Neural cell (in vitro differentiated cells): Measurements from ENCODE around the gene CAMKMT.

ENCODE experiments used
- EZH2 ChIP-seq: fragments of 200-600, 300-800 bp; shearing (Covaris generic), sonication (generic); IDR thresholded peaks from 2 replicates; pipeline ENCODE4 v1.6.1; 2014; ENCODE audit warnings: antibody characterized with exemption, low read length, borderline replicate concordance, mild to moderate bottlenecking; ENCODE audit not compliant: insufficient read depth, poor library complexity, severe bottlenecking
- POLR2AphosphoS5 ChIP-seq: IDR thresholded peaks from 2 replicates; pipeline ENCODE4 v1.6.1; 2012
- SMC3 ChIP-seq: fragments of 450-650 bp; conservative IDR thresholded peaks from 2 replicates; pipeline ENCODE4 v1.6.1; 2014; ENCODE audit warnings: antibody characterized with exemption, mild to moderate bottlenecking, moderate library complexity; ENCODE audit not compliant: poor library complexity
- TF ChIP-seq, protein P1 (sequence below): fragments of 450-650 bp; IDR thresholded peaks from 2 replicates; pipeline ENCODE4 v1.5.1; 2014; ENCODE audit warnings: antibody characterized with exemption, mild to moderate bottlenecking, moderate library complexity; ENCODE audit not compliant: poor library complexity, severe bottlenecking

DNA sequence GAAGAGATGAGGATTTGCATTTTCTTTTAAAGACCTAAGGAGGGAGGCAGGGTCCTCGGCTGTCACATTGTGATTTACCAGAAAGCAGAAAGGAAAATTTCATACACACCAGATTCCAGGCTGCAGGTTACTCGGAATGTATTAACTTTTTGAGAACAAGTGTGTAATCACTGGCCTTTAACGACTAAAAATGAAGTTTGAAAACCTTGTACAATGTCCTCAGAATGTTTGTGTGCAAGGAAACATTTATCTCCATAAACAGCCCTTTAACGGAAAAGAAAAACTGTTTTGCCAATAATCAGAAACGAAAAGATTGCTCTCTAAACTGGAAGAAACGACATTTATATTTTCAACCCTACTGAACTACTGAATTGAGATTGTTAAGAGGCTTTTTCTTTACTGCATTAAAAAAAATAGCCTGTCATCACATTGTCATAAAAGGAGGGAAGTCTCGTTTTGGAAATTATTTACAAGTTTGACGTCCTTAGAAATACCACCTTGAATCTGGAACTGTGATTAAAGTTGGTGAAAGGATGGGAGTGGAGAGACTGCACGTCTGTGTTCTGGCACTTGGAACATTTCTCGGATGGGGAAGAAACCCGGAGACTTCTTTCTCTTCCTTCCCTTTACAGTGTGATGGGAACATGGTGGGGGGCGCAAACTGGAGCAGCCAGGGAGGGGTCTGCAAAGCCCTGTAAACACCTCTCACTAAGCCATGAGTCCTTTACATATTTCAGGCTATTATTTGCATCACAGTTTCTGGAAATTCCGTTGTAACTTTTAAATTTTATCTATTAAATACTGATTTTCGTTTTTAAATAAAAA is 445.7 kb downstream of the CAMKMT start:
- no peak for TF ChIP-seq POLR2AphosphoS5
- no peak for TF ChIP-seq EZH2
- TF ChIP-seq, protein P1, sequence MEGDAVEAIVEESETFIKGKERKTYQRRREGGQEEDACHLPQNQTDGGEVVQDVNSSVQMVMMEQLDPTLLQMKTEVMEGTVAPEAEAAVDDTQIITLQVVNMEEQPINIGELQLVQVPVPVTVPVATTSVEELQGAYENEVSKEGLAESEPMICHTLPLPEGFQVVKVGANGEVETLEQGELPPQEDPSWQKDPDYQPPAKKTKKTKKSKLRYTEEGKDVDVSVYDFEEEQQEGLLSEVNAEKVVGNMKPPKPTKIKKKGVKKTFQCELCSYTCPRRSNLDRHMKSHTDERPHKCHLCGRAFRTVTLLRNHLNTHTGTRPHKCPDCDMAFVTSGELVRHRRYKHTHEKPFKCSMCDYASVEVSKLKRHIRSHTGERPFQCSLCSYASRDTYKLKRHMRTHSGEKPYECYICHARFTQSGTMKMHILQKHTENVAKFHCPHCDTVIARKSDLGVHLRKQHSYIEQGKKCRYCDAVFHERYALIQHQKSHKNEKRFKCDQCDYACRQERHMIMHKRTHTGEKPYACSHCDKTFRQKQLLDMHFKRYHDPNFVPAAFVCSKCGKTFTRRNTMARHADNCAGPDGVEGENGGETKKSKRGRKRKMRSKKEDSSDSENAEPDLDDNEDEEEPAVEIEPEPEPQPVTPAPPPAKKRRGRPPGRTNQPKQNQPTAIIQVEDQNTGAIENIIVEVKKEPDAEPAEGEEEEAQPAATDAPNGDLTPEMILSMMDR = no peak
- TF ChIP-seq SMC3 = no peak
